ENCODE results near the gene MED22.
"Not testable (repeated sequence)": the region's sequence is repeated elsewhere in the genome, so short reads cannot be mapped to it uniquely, and the experiment has no call there.

Gene MED22

DNA sequence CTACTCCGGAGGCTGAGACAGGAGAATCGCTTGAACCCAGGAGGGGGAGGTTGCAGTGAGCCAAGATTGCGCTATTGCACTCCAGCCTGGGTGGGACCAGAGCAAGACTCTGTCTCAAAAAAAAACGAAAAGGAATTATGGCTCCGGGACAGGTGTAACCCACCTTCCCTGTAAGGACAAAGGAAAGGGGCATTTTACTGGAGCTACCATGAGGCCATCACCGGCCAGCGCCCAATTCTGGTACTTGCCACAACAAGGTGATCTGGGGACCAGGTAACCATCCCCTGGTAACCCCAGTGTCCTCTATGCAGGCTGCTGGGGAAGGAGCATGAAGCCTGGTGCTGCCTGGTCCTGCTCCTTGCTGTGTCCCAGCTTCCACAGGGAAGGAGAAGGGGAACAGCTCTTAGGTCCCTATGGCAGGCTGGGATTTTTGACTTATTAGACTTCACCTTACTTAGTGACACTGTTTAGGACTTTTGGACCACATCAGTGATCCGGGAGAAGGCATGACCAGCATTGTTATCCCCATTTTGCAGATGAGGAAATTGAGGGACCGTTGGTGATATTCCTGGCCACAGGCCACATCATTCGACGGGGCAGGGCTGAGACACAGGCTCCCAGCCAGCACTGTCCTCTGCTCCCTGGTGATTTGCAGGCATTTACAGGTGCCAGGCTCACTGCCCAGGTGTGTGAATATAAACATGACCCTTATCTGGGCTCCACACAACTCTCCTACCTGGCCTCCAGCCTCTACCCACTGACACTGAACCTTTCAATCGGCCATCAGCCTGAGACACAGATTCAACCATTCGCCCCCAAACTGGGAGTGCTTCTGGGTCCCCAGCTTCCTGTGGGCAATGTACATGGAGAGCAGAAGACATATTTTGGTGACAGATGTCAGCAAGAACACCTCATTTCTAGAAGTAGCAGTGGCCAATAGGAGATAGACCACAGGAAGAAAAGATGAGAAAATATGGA, 46.4 kb downstream of the MED22 start:
- H3K4me3 ChIP-seq (replicated peaks; ENCODE audit: low read depth, low read length) = no peak overlapping the region
- no peaks in the 10 kb centered on the region for H3K27me3 ChIP-seq (replicated peaks; ENCODE audit: control insufficient read depth, insufficient read depth, low read length)
- no peak for DNase-seq (ENCODE audit: extremely low read depth, insufficient read length)
- TF ChIP-seq, protein P1, sequence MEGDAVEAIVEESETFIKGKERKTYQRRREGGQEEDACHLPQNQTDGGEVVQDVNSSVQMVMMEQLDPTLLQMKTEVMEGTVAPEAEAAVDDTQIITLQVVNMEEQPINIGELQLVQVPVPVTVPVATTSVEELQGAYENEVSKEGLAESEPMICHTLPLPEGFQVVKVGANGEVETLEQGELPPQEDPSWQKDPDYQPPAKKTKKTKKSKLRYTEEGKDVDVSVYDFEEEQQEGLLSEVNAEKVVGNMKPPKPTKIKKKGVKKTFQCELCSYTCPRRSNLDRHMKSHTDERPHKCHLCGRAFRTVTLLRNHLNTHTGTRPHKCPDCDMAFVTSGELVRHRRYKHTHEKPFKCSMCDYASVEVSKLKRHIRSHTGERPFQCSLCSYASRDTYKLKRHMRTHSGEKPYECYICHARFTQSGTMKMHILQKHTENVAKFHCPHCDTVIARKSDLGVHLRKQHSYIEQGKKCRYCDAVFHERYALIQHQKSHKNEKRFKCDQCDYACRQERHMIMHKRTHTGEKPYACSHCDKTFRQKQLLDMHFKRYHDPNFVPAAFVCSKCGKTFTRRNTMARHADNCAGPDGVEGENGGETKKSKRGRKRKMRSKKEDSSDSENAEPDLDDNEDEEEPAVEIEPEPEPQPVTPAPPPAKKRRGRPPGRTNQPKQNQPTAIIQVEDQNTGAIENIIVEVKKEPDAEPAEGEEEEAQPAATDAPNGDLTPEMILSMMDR (IDR thresholded peaks at IDR 0.05; ENCODE audit: insufficient read depth, low read length, poor library complexity, severe bottlenecking) = no peak
- no peaks in the 10 kb centered on the region for H3K36me3 ChIP-seq (ENCODE audit: control insufficient read depth, insufficient read depth, low read length)

DNA sequence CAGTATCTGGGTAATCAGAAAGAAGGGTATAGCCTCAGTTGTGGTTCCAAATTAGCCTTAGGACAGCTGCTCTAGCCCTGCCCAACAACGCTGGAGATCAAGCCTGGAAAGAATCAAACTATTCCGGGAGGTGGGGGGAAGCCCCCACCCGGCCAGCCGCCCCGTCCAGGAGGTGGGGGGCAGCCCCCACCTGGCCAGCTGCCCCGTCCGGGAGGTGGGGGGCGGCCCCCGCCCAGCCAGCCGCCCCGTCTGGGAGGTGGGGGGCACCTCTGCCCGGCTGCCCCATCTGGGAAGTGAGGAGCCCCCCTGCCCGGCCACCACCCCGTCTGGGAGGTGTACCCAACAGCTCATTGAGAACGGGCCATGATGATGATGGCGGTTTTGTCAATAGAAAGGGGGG, 47.9 kb downstream of the MED22 start:
- not testable (repeated sequence) for H3K4me3 ChIP-seq (replicated peaks; ENCODE audit: low read depth, low read length); DNase-seq (ENCODE audit: extremely low read depth, insufficient read length); H3K36me3 ChIP-seq (ENCODE audit: control insufficient read depth, insufficient read depth, low read length); H3K27me3 ChIP-seq (replicated peaks; ENCODE audit: control insufficient read depth, insufficient read depth, low read length)

DNA sequence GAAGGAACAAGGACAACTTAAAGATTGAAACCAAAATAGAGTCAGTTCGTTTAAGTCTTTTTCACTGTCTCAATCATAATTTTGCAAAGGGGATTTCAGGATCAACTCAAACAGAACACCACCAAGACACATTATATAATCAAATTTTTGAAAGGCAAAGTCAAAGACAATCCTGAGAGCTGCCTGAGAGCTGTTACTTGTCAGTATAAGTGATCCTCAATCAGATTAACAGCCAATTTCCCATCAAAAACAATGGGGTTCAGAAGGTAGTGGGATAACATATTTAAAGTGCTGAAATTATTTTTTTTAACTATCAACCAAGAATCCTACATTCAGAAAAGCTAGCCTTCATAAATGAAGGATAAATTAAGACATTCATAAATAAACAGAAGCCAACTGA, 53.7 kb downstream of the MED22 start:
- no peaks in the 10 kb centered on the region for H3K36me3 ChIP-seq (ENCODE audit: control insufficient read depth, insufficient read depth, low read length)
- TF ChIP-seq, protein P1 (IDR thresholded peaks at IDR 0.05; ENCODE audit: insufficient read depth, low read length, poor library complexity, severe bottlenecking) = no peak
- no peak for DNase-seq (ENCODE audit: extremely low read depth, insufficient read length)
- H3K4me3 ChIP-seq (replicated peaks; ENCODE audit: low read depth, low read length) = no peak overlapping the region
- H3K27me3 ChIP-seq (replicated peaks; ENCODE audit: control insufficient read depth, insufficient read depth, low read length) = no peaks in the 10 kb centered on the region

DNA sequence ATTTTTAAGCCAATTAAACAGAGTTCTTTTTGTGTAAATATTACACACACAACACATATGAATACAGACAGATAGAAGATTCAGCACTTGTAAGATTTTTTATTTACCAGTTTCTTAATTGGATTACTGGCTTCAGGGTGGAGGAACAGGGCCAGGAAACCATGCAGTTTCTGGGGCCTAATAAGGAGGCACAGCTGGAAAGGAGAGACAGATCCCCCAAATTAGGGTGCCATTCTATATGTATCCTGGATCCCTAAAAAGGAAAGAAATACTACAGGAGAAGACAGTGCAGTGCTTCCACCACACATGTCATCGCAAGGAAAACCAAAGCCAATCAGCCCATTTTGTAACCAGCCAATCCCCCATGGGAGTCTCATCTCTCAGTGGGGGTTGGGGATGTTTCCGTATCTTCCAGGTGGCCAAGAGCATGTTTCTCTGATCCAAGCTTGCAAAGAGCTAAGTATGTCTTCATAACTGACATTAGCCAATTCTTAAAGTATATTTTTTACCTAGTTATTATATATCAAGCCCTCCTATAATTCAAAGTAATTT, 57.1 kb downstream of the MED22 start:
- Histone ChIP-seq H3K36me3 (ENCODE audit: control insufficient read depth, insufficient read depth, low read length) (no peaks in the 10 kb centered on the region), H3K4me3 (replicated peaks; ENCODE audit: low read depth, low read length) (no peak overlapping the region), H3K27me3 (replicated peaks; ENCODE audit: control insufficient read depth, insufficient read depth, low read length) (no peaks in the 10 kb centered on the region)
- TF ChIP-seq, protein P1 (IDR thresholded peaks at IDR 0.05; ENCODE audit: insufficient read depth, low read length, poor library complexity, severe bottlenecking) = no peak
- no peak for DNase-seq (ENCODE audit: extremely low read depth, insufficient read length)

All from GM06990 (cell line).